GM04503 (cell line): ENCODE data around the gene ROR2.
"Not testable (repeated sequence)": the region's sequence is repeated elsewhere in the genome, so short reads cannot be mapped to it uniquely, and the experiment has no call there.

Experiments used
- DNase-seq: peaks from one replicate; pipeline ENCODE4 v3.0.0-alpha.2; 2012; ENCODE audit warnings: low read depth

The ROR2 gene

GRCh38 chr9:91796516-91796915 lies 153.5 kb downstream of the ROR2 start:
- DNase-seq, result not testable (repeated sequence)

DNA sequence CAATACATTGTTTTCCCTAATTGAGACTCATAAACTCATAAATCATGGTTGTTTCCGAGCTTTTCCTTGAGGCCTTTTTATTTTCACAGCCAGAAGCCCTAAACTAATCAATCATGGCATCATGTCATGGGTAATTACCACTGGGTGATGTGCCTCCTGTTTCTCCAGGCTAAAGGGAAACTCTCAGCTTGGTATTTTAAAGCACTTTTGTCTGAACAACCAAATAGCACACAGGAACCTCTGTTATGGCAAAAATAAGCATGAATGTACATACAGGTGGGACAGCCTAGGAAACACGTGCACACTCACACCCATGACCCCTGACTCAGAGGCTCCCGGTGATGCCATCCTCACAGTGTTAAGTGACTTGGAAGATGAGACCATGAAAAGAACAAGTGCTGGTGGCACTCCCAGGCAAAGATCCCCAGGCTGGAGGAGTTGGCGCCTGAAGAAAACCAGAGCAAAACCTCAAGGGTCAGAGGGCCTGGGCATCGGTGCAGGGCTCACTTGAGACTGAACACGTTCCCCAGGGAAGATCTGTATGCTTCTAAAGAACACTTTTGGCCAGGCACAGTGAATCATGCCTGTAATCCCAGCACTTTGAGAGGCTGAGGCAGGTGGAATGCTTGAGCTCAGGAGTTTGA lies 154.3 kb downstream of the ROR2 start:
- DNase-seq, result no peak

- DNase-seq, result not testable (repeated sequence)
Observed at GRCh38 chr9:91793371-91793770, 156.7 kb downstream of the ROR2 start.

DNA sequence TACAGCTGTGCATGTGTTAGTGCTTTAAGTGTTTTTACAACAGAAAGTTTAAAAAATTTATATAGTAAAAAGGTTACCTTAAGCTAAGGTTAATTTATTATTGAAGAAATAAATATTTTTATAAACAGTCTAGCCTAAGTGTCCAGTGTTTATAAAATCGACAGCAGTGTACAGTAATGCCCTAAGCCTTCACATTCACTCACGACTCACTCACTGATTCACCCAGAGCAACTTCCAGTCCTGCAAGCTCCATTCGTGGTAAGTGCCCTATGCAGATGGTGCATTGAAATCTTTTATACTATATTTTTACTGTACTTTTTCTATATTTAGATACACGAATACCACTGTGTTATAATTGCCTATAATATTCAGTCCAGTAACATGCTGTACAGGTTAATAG lies 159.1 kb downstream of the ROR2 start:
- no peak for DNase-seq

DNA sequence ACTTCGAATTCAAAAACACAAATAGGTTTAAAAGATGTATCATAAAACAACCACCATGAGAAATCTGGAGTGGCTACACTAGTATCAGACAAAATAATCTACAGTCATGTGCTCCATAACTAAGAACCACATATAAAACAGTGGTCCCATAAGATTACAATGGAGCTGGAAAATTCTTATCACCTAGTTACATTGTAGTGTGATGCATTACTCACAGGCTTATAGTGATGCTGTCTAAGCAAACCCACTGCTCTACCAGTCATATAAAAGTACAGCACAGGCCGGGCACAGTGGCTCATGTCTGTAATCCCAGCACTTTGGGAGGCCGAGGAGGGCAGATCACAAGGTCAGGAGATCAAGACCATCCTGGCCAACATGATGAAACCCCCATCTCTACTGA lies 160.1 kb downstream of the ROR2 start:
- no peak for DNase-seq

DNA sequence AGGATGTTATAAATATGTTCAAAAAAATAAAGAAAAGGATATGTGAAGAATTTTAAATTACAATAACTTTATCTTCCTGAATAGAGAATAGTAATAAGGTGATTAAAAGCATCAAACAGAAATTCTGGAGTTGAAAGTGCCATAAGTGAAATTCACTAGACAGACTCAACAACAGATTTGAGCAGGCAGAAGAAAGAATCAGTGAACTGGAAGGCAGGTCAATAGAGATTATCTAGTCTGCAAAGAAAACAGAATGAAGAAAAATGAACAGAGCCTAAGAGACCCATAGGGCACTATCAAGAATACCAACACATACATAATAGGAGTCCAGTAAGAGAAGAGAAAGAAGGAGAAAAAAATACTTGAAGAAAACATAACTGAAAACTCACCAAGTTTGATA lies 162.1 kb downstream of the ROR2 start:
- DNase-seq, result no peak

DNA sequence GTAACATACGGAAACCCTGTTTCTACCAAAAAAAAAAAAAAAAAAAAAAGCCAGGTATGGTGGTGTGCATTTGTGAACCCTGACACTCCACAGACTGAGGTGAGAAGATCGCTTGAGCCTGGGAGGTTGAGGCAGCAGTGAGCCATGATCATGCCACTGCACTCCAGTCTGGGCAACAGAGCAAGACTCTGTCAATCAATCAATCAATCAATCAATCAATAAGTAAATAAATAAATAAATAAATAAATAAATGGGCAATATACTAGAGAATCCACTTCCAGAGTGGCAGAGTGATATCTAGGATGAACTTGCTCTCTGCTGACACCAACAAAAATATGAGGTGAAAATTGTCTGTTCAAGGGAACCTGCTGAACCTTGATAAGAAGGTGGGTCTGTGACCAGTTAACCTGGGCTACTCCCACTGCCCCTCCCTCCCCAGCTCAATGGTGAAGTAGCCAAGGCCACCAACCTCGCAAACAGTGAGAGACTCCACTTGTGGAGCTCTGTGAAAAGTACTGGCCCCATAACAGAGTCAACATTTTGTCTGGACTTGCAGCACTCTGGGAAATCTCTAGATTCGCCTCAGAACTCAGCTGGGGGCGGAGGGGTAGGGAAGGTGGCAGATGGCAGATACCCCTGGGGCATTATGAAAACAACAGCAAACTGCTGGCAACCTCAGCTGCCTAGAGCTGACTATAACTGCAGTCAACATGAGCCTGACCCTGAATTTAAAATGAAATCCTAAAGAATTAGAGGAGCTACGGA lies 163.7 kb downstream of the ROR2 start:
- DNase-seq, result no peak

GRCh38 chr9:91785447-91785842 lies 164.6 kb downstream of the ROR2 start:
- no peak for DNase-seq

GRCh38 chr9:91784673-91785446 lies 165.2 kb downstream of the ROR2 start:
- no peak for DNase-seq

DNA sequence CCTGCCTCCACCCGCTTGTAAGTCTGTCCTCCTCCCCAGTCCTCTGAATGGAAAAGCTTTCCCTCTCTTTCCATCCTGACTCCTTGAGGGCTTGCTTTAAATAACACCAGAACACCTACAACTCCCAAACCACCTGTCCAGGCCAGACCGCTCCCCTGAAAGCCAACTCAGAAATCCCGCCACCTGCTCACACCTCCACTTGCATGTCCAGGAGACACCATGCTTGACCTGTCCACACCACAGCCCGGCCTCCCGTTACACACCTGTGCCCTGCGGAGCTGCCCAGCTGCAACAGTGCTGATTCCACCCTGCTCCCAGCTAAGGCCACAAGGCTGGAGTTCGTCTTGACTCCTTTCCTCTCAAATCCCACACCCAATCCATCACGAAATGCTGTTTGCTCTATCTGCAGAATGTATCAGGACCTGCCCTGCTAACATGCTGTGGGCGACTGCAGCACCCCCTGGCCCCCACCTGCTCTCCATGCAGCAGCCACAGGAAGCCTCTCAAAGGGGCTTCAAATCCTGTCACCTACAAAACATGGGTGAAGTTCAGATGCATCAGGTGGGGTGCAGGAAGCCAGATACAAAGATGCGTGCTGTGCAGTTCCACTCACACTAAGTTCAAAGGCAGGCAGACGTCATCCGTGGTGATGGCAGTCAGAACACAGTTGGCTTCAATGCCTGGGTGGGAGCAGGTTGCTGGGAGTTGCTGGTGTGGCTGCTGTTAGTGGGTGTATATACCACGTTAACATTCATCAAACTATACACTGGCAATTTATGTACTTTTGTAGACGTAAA lies 166.0 kb downstream of the ROR2 start:
- no peak for DNase-seq

- DNase-seq, result no peak
Observed at GRCh38 chr9:91783411-91783810, 166.6 kb downstream of the ROR2 start.

GRCh38 chr9:91782708-91783214 lies 167.3 kb downstream of the ROR2 start:
- DNase-seq, result no peak

DNA sequence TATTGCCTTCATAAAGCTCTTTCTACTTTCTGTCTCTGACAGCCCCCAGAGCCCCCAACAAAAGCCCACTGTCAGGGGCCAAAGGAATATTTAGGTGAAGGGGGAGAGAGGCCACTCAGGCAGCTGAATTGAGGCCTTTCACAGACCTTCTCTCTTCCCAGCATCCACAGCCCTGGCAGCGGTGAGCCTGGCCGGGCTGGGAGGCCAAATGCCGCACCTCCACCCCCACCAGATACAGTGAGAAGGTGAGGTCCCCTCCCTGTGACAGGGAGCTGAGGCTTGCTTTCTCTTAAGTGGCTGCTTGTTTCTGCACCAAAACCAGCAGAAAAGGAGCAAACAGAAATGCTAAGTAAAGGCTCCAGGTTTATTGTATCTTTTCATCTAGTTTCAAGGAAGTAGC lies 168.1 kb downstream of the ROR2 start:
- DNase-seq, result no peak

- no peak for DNase-seq
Observed at GRCh38 chr9:91781116-91781515, 168.9 kb downstream of the ROR2 start.

DNA sequence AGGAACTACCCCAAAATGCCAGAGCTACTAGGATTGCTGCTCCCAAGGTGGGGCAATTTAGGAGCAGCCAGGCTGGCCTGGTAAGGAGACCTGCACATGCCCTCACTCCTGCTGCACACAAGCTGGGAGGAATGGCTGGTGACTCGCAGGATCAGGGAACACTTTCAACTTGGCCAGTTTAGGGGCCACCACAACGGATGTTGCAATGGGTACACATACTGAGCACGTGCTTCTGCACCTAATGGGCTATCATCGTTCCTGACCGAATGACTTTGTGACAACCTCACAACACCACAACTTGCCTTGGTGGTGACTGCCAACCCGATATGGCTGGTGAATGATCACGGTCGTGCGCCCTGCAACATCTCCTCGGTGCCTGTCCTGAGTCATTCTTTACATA lies 172.0 kb downstream of the ROR2 start:
- DNase-seq, result no peak

DNA sequence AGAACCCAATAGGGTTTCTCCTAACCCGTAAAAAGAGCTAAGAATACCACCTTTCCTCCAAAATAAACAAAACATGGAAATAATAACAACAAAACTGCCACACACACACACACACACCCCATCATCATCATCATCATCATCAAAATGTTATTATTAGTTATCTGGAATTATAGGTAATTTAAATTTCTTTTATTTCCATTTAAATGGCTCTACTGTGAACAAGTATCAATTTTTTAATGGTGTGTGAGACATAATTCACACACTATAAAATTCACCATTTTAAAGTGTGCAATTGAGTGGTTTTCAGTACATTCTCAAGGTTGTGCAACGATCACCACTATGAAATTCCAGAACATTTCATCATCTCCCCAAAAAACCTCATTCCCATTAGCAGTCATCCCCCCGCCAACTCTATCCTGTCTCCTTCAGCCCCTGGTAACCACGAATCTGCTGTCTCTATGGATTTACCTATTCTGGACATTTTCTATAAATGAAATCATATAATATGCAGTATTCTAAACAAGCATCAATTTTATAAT lies 172.7 kb downstream of the ROR2 start:
- DNase-seq, result peak; percentile 42

GRCh38 chr9:91776409-91777291 lies 173.4 kb downstream of the ROR2 start:
- DNase-seq, result no peak

DNA sequence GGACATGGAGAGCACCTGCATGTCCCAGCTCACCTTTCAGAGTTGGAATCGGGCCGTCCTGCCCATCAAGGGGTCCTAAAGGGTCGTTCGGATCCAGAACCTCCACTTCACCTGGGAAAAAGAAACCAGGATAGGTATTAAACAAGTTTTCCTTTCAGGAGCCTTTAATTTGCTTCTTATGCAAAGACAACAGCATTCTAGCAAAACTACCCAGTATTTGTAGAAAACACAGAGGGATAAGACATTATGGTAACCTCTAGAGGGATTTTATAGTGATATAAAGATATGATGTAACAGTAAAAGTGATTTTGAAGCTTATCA lies 174.4 kb downstream of the ROR2 start:
- DNase-seq, result no peak

DNA sequence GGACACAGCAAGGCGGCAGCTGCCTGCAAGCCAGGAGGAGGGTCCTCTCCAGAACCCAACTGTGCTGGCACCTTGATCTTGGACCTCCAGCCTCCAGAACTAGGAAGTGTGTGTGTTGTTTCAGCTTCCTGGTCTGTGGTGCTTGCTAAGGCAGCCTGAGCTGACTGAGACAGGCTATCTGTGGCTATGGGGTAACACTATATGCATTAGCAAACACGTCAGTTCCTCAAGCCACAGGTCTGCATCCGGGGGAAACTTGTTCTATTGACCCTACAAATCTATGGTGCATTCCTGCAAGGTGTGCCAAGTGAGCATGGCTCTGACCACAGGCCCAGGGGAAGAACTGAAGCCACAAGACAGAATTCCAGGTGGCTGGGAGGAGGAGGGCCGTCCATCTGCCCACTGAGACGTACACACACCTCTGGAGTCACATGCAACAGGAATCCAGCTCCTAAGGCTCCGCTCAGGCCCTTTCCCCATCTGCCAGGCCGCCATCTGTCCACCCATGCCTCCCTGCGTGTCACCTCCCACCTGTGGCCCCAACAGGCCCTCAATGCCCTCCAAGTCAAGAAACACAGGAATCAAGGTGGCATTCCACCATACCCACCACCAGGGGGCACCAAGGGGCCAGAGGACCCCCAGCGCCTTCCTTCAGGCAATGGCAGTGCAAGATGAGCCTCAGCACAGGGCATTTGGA lies 174.9 kb downstream of the ROR2 start:
- no peak for DNase-seq

DNA sequence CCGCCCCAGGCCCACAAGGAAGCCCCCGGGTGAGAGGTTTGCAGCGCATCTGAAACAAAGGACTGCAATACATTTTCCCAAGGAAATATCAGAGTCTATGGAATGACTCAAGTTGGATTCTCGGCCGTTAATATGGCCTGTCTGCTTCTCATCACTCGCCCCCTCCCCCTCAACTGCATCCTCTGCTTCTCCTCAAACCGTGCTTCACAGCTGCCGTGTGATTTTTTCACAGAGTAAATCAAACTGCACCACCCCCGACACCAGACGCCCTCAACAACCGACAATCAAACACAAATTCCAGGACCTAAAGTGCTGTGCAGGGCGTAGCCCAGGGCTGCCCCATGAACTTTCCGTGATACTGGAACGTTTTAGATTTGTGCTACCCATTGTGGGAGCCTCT lies 176.9 kb downstream of the ROR2 start:
- no peak for DNase-seq
